GM18907 (cell line): ENCODE results near the gene DPF3.

Experiments
- ATAC-seq: cut with Tn5 transposase; IDR thresholded peaks from one replicate; pipeline ENCODE4 v1.9.1; 2021; ENCODE audit warnings: mild to moderate bottlenecking, moderate library complexity; ENCODE audit not compliant: unreplicated experiment

The DPF3 gene

DNA sequence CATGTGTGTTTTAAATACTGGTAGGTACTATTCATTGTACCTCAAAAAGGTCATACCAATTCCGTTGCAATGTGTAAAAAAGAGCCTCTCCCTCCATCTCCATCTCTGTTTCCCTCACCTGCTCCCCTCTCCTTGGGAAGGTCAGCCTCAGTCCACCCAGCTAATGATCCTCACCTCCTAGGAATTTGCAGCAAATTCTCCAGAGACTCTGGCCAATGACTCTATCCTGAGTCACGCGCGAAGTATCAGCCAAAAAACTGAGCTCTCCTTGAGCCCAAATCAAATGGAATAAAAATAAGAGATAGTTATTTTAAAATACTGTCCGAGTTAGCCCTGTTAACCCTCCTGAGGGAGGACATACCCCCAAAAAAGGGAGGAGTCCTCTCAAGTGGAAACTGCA, 148.4 kb downstream of the DPF3 start:
- no peak for ATAC-seq

DNA sequence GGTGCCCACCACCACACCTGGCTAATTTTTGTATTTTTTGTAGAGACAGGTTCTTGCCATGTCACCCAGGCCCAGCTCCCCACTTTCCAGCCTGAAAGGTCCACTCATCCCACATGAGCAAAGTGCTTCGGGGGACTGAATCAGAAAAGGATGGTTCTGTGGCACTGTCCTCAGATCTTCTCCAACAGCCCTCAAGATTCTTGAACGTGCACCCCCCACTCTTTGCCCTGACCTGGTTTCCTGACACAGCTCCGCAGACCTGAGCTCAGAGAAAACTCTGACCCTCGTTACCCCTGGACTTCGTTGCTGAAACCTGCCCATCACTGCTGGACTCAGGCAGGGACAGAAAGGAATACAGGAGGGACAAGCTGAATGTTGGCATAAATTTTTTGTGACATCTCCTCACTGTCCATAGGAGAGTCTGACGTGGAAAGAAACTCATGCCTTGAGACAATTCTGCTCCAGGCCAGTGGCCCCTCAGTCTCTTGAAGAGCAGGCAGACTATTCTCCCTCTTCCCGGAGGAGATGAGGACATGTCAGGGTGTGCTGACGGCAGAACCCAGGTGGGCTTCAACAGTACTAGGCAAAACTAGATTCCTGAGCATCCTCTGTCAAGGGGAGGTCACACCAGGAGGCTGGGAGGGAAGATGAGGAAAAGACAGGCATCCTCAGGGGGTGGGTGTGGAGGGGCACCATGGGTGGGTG, 149.3 kb downstream of the DPF3 start:
- ATAC-seq, result no peak

DNA sequence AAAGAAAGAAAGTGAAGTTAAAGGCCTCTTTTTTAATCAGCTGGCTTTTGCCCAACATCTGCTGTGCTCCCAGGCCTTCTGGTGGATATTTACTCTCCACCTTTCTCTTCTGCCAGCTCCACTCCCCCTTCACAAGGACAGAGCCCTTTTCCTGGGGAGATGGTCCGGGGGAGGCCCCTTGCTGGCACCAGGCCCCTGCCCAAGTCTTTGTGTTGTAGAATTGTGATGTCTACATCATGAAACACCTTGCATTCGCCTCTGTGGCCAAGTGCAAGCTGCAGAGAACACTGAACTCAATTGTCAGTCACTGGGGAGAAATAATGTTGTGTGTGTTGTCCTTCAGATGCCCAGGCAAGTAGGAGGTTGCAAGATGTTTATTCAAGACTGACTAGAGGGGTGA, 150.3 kb downstream of the DPF3 start:
- no peak for ATAC-seq

DNA sequence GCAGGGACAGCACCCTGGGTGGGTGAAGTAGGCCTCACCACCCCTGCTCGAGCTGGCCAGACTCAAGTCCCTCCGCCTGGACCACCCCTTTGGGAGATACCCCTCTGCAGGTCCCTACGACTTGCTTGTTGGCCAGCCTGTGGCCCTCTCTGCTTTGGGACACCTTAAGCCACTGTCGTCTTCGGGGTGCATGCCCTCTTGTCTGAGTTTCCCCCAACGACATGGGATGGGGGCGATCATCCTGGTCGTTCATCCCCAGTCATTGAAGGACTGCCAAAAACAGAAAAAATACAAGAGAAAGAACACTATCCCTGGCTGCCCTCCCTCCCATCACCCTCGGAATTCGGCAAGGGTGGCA, 151.1 kb downstream of the DPF3 start:
- ATAC-seq, result no peak

DNA sequence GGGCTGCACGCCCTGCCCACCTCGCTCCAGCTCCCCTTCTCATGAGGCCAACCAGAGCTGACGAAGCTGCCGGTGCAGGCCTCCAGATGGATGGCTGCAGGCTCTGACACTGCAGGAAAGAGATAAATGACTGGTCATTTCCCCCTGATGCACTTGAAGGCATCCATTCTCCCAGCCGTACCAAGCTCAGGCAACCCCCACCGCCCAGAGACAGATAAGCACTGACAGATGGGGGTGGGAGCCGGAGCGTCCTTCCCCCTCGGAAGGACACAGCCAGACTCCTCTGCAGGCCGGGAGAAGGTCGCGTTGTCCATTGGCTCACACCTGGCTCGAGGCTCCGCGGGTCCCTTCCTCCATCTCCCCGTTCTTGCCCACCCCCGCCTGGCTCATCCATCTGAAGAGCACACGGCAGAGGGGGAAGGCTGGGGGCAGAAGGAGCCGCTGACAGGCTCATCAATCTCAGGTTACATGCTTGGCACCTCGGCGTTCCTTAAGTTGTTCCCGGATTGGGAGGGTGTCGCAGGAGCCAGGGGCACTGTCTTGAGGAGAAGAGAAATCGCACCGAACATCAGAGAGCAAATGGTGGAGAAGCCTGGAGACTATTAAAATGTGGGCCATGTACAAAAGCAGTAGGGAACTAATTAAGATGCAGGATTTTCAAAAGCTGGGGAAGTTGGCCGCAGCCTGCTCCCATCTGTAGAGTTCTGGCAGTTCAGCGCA, 151.6 kb downstream of the DPF3 start:
- no peak for ATAC-seq

DNA sequence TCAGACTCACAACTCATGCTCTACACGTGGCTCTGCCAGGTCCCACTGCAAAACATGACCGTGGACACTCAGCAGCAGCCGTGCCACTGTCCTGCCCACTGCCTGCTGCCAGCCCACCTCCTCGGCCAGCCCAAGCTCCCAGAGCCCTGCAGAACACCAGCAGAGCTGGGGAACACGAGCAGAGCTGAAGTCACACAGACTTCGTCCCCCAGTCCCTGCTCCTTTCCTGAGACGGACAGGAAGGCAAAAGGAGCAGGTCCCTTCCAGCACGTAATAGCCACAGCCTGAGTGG, 152.1 kb downstream of the DPF3 start:
- no peak for ATAC-seq

DNA sequence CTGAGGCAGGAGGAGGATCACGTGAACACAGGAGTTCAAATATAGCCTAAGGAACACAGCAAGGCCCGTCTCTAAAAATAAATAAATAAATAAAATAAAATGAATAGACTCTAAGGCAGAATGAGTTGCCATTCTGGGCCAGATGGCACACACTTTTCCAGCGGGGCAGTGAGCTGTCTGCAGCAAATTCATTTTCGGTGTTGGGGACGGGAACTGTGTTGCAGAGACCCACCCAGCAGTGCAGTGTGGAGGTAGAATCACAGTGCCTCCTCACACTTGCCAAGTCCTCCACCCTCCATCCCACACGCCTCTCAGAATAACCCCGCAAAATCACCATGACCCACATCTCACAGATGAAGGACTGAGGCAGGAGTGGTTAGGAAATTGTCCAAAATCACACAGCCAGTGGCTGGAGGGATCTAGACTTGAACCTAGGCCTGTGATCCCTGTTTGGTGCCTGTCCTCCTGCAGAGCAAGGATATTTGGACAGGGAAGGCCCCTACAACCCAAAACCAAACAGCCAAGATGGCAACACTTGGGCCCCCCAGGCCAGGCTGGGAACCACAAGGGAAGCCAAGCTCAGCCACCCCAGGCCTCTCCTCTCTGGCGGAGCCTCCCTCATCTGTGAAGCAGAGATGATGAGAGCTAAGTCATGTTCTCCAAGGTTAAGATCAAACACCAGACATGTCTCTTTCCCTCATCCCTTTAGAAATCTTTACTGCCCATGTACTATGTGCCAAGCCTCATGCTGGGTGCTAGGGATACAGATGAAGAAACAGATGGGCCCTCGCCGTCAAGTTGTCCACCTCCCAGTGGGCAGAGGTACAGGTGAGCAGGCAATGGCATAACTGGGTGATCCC, 152.7 kb downstream of the DPF3 start:
- no peak for ATAC-seq

DNA sequence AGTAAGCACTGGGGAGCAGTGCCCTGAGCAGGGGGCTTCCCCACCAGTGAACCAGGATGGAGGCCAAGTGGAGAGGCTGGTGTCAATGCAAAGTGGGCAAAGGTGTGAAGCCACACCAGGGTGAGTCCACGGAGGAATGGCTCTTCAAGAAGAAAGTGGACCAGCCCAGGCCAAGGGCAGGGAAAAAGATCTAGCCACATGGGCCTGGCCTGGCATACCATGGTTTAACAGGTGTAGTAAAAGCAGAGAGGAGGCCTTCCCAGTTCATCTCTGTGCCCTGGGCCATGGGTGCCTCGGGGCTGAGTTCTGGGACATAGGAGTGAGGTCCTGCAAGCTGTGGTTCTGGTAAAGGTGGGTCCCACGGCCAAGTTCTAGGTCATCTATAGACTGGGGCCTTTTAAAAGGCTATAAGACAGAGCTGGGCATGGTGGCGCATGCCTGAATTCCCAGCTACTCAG, 153.4 kb downstream of the DPF3 start:
- ATAC-seq, result no peak

DNA sequence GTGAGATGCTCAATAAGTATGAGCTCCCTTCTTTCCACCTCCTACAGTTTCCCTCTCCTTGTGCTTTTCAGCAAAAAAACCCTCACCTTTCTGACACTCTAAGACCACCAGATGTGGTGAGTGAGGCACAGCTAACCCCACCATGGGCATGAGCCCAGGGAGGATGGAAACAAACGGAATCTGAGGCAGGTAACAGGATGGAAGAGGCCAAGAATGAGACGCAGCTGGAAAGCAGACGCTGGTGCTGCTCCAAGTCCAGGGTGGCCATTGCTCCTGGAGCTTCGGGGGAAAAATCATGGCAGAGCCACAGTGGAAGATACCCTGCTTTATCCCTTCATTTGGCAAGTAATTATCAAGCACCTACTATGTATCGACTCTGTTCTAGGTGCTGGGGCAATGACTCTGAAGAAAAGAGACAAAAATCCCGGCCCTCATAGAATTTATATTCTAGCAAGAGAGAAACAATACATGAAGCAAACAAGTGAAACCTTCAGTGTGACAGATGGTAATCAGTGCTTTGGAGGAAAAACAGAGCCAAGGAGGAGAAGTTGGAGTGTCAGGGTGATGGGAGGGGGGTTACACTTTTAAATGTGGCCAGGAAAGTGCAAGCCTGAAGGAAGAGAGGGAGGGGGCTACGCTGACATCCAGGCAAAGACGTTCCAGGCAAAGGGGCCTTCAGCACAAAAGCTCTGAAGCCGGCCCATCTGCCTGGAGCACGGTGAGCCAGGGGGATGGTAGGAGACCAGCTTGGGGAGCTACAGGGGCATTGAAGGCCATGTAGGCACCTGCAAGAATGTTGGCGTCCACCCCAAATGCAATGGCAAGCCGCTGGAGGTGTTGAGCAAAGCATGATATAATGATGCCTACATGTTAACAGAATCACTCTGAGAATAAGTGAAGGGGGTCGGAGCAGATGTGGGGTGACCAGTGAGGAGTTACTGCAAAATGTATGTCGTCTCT, 154.2 kb downstream of the DPF3 start:
- no peak for ATAC-seq

DNA sequence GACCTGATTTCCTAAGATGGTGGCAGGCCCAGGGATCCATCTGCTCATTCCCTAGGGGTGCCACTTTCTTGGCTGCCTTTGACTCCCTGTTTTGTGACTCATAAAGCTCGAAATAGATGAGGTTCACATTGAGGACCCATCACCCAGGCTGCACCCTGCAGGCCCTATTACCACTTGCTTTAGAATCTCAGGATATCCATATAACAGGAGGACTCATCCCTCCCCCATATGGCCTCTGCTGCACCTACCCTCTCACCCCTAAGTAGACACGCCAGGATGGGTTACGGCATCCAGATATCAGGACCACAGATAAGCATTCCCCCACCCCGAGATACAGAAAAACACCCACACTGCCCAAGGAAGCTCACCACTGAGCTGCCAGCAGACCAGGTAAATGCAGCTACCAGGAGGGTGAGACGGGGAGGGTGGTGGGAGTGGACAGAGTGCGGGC, 155.7 kb downstream of the DPF3 start:
- ATAC-seq, result no peak

DNA sequence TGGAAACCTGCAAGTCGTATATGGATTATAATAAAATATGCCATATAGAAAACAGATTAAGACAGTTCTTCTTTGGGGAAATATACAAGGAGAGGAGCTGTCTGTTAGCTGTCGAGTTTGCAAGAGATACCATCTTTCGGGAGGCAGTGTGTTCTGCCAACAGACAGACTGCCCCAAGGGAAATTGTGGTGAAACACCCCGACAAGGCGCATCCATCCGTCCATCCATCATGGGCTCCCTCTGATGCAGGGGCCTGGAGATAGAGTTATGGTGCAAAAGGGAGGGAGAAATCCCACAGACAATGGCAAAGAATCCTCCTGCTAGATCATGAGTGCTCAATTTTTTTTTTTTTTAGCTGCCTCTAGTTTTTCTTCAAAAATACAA, 156.3 kb downstream of the DPF3 start:
- ATAC-seq, result no peak

DNA sequence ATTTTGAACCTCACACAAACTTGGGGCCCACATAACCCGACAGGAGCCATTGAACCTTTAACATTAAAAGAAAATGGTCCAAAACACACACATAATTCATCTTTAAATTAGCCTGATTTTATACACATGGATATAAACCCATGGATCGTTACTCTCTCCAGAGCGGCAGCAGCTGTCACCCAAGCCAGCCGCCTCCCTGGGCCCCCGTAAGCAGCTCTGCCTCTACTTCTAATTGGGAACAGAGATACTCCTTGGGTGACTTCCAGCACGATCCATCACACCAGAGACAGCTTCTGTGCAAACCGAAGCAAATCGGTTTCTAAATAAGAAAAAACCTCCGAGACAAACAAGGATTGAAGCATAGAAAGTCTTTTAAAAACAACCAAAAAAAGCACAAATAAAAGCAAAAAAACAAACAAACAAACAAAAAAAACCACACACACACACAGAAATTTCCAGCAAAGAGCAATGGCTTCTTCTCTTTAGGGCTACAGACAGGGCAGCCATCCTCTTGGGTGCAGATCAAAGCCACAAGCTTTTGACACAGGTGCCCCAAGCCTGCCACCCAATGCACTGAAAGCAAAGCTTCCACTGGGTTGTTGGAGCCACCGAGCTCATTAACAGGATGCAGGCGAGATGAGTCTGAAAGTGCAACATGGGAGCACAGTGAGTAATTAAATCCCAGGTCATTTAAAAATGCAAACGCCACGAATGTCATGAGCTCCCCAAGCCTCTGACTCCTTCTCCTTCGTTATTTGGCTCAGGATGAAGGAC, 156.9 kb downstream of the DPF3 start:
- ATAC-seq, result no peak

DNA sequence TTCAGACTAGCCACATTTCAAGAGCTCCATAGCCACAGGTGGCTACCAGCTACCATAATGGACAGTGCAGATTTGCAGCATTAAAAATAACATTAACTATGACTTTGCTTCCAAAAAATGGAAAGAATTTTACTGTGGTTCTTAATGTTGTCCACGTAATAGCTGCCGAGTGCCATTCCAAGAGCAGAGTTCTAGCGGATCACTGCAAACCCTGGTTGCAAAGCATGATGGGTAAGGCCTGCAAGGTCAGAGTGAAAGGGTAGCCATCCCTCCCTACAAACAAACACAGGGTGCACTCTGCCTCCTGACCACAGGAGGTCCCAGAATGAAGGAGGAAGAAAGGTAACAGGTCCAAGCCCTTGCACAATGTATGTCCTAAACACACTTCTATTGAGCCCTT, 157.6 kb downstream of the DPF3 start:
- ATAC-seq, result no peak

DNA sequence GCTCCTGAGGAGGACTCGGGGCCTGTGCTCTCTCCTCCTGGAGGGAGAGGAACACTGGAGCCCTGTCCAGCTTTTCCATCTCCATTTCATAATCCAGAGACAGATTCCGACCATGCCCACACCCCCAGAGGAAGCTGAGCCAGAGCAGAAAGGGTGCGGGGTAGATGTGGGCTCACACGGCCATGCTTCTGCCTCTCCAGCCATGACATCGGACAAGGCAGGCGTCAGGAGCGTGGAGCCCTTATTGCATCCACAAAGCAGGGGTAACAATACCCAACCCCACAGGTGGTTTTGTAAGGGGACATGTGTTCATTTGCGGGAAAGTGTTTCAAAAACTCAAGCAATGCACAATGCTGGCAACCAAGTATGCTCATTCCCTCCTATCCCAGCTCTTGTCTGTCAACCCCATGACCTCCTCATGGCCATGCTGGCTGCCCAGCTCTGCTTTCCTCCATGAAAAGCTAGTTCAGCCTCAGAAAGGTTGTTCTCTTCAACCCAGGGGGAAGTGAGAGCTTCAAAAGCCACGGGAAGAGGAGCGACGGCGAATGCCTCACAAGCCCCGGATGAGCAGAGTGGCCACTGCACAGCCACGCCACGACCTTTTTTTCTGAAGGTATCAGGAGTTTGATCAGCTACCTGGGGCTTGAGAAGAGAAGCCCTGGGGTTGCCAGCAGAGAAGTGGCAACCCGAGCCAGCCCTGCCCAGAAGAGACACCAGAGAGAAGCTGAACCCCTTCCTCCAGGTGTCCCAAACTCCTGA, 161.7 kb downstream of the DPF3 start:
- ATAC-seq, result no peak

DNA sequence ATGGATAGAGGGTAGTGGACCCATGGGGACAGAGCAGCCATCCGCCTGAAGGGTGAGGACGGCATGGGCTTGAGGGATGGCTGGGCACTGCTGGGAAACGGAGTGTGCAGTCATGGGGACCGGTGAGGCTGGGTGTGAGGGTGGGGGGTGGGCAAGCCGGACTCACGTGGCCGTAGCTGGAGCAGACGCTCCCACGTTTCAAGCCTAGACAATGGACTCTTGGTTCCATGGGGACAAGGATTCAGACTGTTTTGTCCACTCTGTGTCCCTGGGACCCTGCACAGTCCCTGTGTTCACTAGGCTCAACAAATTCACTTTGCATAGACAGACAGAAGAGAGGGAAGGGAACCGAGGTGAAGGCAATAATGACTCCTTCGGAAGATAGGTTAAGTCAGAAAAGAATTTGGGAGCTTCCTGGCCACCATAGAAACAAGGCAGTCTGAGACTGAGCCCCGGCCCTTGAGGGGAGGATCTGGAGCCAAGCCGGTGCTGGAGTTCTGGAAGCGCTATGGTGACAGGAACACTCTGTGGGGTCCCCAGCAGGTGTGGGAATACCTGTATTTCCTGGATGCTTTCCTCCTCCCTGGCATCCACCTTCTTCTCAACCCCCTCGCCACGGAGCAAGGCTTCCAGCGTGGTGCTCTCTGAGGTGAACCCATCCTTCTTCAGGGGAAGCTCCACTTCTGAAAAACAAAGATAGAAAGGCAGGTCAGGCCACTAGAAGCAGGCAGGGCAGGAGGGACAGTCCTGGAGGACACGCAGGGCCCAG, 162.5 kb downstream of the DPF3 start:
- ATAC-seq, result no peak

DNA sequence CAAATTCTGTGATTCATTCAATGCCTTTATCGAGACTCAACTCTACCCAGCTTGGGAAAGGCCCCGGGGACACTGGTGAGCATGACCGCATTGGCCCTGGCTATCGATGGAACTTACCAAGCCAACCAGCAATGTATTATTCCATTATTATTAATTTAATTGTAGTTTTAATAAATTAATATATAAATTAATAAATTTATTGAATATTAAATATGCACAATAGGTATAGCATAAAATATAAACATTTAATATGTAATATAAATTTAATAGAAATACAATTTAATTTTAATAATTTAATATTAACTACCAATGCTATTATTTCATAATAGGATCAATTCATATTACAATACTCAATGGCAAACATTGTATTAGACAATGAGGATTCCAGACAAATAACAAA, 163.4 kb downstream of the DPF3 start:
- ATAC-seq, result no peak

DNA sequence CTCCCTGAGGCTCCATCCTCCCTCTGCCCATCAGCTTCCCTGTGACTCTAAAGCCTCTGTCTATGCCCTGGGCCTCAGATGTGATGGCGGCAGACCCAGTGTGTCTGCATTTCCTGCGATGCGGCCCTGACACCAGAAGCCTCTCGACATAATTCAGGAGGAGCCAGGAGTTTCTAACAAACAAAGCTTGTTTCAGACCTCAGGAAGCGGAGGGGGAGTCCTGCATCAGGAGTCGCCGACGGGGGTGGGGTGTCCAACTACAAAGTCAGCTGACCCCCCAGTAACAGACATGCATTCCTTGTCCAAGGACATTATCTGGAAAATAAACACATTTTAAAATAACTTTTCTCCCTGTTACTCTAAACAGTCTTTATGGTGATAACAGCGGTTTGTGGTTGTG, 167.5 kb downstream of the DPF3 start:
- ATAC-seq, result no peak

DNA sequence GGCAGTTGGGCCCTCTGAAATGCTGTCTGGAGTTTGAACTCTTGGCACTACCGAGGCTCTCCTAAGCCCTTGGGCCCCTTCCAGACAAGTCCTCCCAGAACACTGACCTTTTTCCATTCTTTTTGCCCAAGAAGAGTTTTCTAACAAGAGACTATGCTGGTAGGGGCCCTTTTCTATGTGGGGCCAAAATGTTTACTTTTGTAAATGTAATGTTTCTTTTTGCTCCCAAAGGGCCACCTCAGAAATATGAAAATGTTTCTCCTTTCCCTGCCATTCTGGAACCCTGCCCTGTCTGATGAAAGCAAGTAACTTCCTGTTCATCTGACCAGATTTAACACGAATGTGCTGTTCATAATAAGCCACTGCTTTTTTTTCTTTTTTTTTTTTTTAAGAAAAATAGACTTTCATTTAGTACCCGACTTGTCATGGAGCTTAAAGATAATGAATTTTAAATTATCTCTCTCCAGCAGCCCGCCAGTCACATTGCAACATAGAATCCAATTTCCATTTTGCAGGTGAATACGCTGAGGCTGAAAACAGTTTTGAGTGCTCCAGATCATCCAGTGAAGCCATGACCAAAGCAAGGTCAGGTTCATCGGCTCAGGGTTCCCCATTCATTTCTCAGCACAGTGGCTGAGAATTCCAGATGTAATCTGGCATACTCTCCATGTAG, 169.9 kb downstream of the DPF3 start:
- ATAC-seq, result no peak
